Neural cell (in vitro differentiated cells): ENCODE results near the gene PRR5. TPM values are rescaled to one million over a fixed set of nuclear protein-coding genes. Genes with fewer than 3 reads are reported as not detected.

Experiments used
- H2AFZ ChIP-seq: fragments of 200-600, 300-800 bp; sonication (generic), shearing (Covaris generic); 2 replicates; pipeline ENCODE4 v1.6.0; 2014; ENCODE audit warnings: low read depth, mild to moderate bottlenecking, antibody characterized with exemption, low read length, moderate library complexity
- H3F3A ChIP-seq: fragments of 200-600 bp; shearing (Covaris generic); 2 replicates; pipeline ENCODE4 v1.6.1; 2016; ENCODE audit warnings: mild to moderate bottlenecking, moderate library complexity, mixed read lengths, antibody characterized with exemption, low read length; ENCODE audit not compliant: insufficient read depth, poor library complexity, severe bottlenecking
- H3K27ac ChIP-seq: fragments of 200-600, 300-800 bp; sonication (generic), shearing (Covaris generic); 2 replicates; pipeline ENCODE4 v1.5.1; 2014; ENCODE audit warnings: mild to moderate bottlenecking, low read length, moderate library complexity
- H3K27me3 ChIP-seq: fragments of 300-800, 200-600 bp; sonication (generic), shearing (Covaris generic); 2 replicates; pipeline ENCODE4 v1.6.0; 2014; ENCODE audit warnings: mild to moderate bottlenecking, low read depth, low read length, moderate library complexity; ENCODE audit not compliant: insufficient read depth
- H3K36me3 ChIP-seq: fragments of 300-800, 200-600 bp; sonication (generic), shearing (Covaris generic); 2 replicates; pipeline ENCODE4 v1.5.1; 2014; ENCODE audit warnings: mild to moderate bottlenecking, antibody characterized with exemption, low read length, moderate library complexity; ENCODE audit not compliant: insufficient read depth
- H3K4me2 ChIP-seq: fragments of 300-800, 200-600 bp; sonication (generic), shearing (Covaris generic); 2 replicates; pipeline ENCODE4 v1.6.0; 2014; ENCODE audit warnings: mild to moderate bottlenecking, low read length
- H3K4me3 ChIP-seq: fragments of 300-800, 200-600 bp; sonication (generic), shearing (Covaris generic); 2 replicates; pipeline ENCODE4 v1.5.1; 2014; ENCODE audit warnings: mild to moderate bottlenecking, low read length, moderate library complexity
- H3K79me2 ChIP-seq: fragments of 200-600 bp; shearing (Covaris generic); replicated peaks from 2 replicates; pipeline ENCODE4 v1.6.0; 2014; ENCODE audit warnings: mild to moderate bottlenecking, low read length, moderate library complexity; ENCODE audit not compliant: insufficient read depth
- H3K9ac ChIP-seq: fragments of 300-800, 200-600 bp; sonication (generic), shearing (Covaris generic); 2 replicates; pipeline ENCODE4 v1.6.1; 2016; ENCODE audit warnings: mild to moderate bottlenecking, low read length, mixed read lengths
- H3K9me2 ChIP-seq: fragments of 200-600 bp; shearing (Covaris generic); 2 replicates; pipeline ENCODE4 v1.6.1; 2016; ENCODE audit warnings: mild to moderate bottlenecking, low read length, mixed read lengths; ENCODE audit not compliant: insufficient read depth
- H3K9me3 ChIP-seq: fragments of 200-600, 300-800 bp; sonication (generic), shearing (Covaris generic); 2 replicates; pipeline ENCODE4 v1.6.1; 2016; ENCODE audit warnings: mild to moderate bottlenecking, mixed run types, low read length, moderate library complexity, mixed read lengths
- H4K20me1 ChIP-seq: fragments of 200-600 bp; shearing (Covaris generic); 2 replicates; pipeline ENCODE4 v1.6.1; 2016; ENCODE audit warnings: mild to moderate bottlenecking, mixed run types; ENCODE audit not compliant: insufficient read depth
- EP300 ChIP-seq: fragments of 450-650 bp; conservative IDR thresholded peaks from 2 replicates; pipeline ENCODE4 v1.6.1; 2014; ENCODE audit warnings: antibody characterized with exemption, mild to moderate bottlenecking, moderate library complexity; ENCODE audit not compliant: poor library complexity, severe bottlenecking
- EZH2 ChIP-seq: fragments of 200-600, 300-800 bp; shearing (Covaris generic), sonication (generic); IDR thresholded peaks from 2 replicates; pipeline ENCODE4 v1.6.1; 2014; ENCODE audit warnings: antibody characterized with exemption, low read length, borderline replicate concordance, mild to moderate bottlenecking; ENCODE audit not compliant: insufficient read depth, poor library complexity, severe bottlenecking
- MXI1 ChIP-seq: fragments of 450-650 bp; conservative IDR thresholded peaks from 2 replicates; pipeline ENCODE4 v1.6.1; 2014; ENCODE audit warnings: antibody characterized with exemption, mild to moderate bottlenecking; ENCODE audit not compliant: poor library complexity, severe bottlenecking
- POLR2AphosphoS5 ChIP-seq: IDR thresholded peaks from 2 replicates; pipeline ENCODE4 v1.6.1; 2012
- RAD21 ChIP-seq: fragments of 450-650 bp; conservative IDR thresholded peaks from 2 replicates; pipeline ENCODE4 v1.6.1; 2014; ENCODE audit warnings: antibody characterized with exemption, mild to moderate bottlenecking, moderate library complexity
- REST ChIP-seq: IDR thresholded peaks from 2 replicates; pipeline ENCODE4 v1.6.1; 2012; ENCODE audit warnings: borderline replicate concordance
- SMC3 ChIP-seq: fragments of 450-650 bp; conservative IDR thresholded peaks from 2 replicates; pipeline ENCODE4 v1.6.1; 2014; ENCODE audit warnings: antibody characterized with exemption, mild to moderate bottlenecking, moderate library complexity; ENCODE audit not compliant: poor library complexity
- TAF1 ChIP-seq: IDR thresholded peaks from 2 replicates; pipeline ENCODE4 v1.6.1; 2012; ENCODE audit warnings: low read depth
- polyA plus RNA-seq: library from polyadenylated mRNA; depleted of rRNA; stranded (reverse); fragments of >200 nt; gene quantifications from 2 replicates; pipeline ENCODE4 v1.2.3, GENCODE V29; 2014
- TF ChIP-seq, protein P1 (sequence below): fragments of 450-650 bp; IDR thresholded peaks from 2 replicates; pipeline ENCODE4 v1.5.1; 2014; ENCODE audit warnings: antibody characterized with exemption, mild to moderate bottlenecking, moderate library complexity; ENCODE audit not compliant: poor library complexity, severe bottlenecking

Gene PRR5
- polyA plus RNA-seq, 1 donor from 2014 or later, result 16.2 TPM

- Histone ChIP-seq H3F3A (no peaks in the 10 kb centered on the region), H3K27ac (no peak overlapping the region), H3K36me3 (no peaks in the 10 kb centered on the region), H3K4me2 (no peak overlapping the region), H2AFZ (no peak overlapping the region), H3K4me3 (no peak overlapping the region), H3K9me2 (no peaks in the 10 kb centered on the region), H3K27me3 (no peaks in the 10 kb centered on the region), H4K20me1 (no peaks in the 10 kb centered on the region), H3K9me3 (no peaks in the 10 kb centered on the region), H3K79me2 (no peaks in the 10 kb centered on the region), H3K9ac (no peak overlapping the region)
- TF ChIP-seq SMC3 (no peak), POLR2AphosphoS5 (no peak), RAD21 (no peak), MXI1 (no peak), REST (no peak)
These were observed 37.9 kb upstream of the PRR5 start for GRCh38 chr22:44664149-44664548.

DNA sequence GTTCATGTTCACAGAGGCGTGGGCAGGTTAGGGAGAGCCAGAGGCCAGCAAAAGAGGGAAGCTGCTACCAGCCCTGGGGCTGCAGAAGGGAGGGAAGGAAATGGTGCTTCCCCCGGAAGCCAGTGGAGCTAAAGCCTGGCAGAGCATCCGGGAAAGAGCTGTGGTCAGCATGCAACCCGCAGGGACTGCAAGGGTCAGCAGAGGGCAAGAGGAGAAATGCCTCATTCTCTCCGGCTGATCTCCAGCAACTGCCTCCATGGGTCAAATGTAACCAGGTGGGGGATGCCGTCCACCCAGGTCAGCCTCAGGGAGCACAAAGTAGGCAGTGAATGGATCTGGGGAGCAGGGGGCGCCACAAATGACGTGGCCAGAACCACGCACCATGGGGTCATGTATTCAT, 36.9 kb upstream of the PRR5 start:
- TF ChIP-seq TAF1 (no peak), SMC3 (no peak), POLR2AphosphoS5 (no peak), MXI1 (no peak), REST (no peak), EP300 (no peak), EZH2 (no peak), RAD21 (no peak)
- TF ChIP-seq, protein P1, sequence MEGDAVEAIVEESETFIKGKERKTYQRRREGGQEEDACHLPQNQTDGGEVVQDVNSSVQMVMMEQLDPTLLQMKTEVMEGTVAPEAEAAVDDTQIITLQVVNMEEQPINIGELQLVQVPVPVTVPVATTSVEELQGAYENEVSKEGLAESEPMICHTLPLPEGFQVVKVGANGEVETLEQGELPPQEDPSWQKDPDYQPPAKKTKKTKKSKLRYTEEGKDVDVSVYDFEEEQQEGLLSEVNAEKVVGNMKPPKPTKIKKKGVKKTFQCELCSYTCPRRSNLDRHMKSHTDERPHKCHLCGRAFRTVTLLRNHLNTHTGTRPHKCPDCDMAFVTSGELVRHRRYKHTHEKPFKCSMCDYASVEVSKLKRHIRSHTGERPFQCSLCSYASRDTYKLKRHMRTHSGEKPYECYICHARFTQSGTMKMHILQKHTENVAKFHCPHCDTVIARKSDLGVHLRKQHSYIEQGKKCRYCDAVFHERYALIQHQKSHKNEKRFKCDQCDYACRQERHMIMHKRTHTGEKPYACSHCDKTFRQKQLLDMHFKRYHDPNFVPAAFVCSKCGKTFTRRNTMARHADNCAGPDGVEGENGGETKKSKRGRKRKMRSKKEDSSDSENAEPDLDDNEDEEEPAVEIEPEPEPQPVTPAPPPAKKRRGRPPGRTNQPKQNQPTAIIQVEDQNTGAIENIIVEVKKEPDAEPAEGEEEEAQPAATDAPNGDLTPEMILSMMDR, result no peak
- Histone ChIP-seq H3K9me3 (no peaks in the 10 kb centered on the region), H3K9ac (no peak overlapping the region), H3K27me3 (no peaks in the 10 kb centered on the region), H2AFZ (no peak overlapping the region), H3K4me2 (no peak overlapping the region), H3K36me3 (no peaks in the 10 kb centered on the region), H3K79me2 (no peaks in the 10 kb centered on the region), H3K4me3 (no peak overlapping the region), H3F3A (no peaks in the 10 kb centered on the region), H3K27ac (no peak overlapping the region), H4K20me1 (no peaks in the 10 kb centered on the region), H3K9me2 (no peaks in the 10 kb centered on the region)
